Panc1 (cell line): Measurements from ENCODE around the gene DNAH7. TPM values are rescaled to one million over a fixed set of nuclear protein-coding genes. Genes with fewer than 3 reads are reported as not detected.

Experiments
- ATAC-seq: fragments of 200-7000 bp; cut with Tn5 transposase; 2 replicates; pipeline ENCODE4 v1.9.1; 2020; ENCODE audit warnings: mild to moderate bottlenecking, moderate library complexity
- BruUV-seq: library from RNA; stranded (reverse); fragments of 400-500 nt; replicated peaks from 2 replicates; lab custom pipeline; 2021; lab: Mats Ljungman, UMichigan
- CTCF ChIA-PET: fragments of 300-600 bp; sonication (Branson Sonifier 250); formaldehyde crosslinking; loops from one replicate; lab custom pipeline; 2022; ENCODE audit warnings: antibody characterized with exemption; lab: Charles Lee
- POLR2A ChIA-PET: fragments of 300-600 bp; sonication (Branson Sonifier 250); formaldehyde crosslinking; loops from one replicate; lab custom pipeline; 2022; ENCODE audit warnings: antibody characterized with exemption; lab: Charles Lee
- DNase-seq: peaks from one replicate; pipeline ENCODE4 v3.0.0-alpha.2; 2010; ENCODE audit warnings: low read depth, low spot score
- H3K27ac ChIP-seq: 2 replicates; pipeline ENCODE4 v1.5.1; 2011; ENCODE audit warnings: mild to moderate bottlenecking, low read length, inconsistent platforms
- H3K27me3 ChIP-seq: fragments of 200-500 bp; sonication (Bioruptor generic); 2 replicates; pipeline ENCODE4 v1.6.0; 2014; ENCODE audit warnings: low read length, inconsistent platforms; ENCODE audit not compliant: control insufficient read depth, insufficient read depth
- H3K36me3 ChIP-seq: fragments of 200-500 bp; sonication (Bioruptor generic); 2 replicates; pipeline ENCODE4 v1.5.1; 2014; ENCODE audit warnings: inconsistent platforms, mild to moderate bottlenecking, low read length, moderate library complexity; ENCODE audit not compliant: control insufficient read depth, insufficient read depth
- H3K4me1 ChIP-seq: 2 replicates; pipeline ENCODE4 v1.5.1; 2011; ENCODE audit warnings: inconsistent platforms, mild to moderate bottlenecking, low read length, moderate library complexity; ENCODE audit not compliant: control insufficient read depth, insufficient read depth
- H3K4me3 ChIP-seq, 2 experiments: 2 replicates each; pipeline ENCODE4 v1.5.1; 2011 to 2012; ENCODE audit warnings: low read depth in 2 of 2, low read length in 2 of 2, mild to moderate bottlenecking in 2 of 2, inconsistent platforms in 1 of 2, moderate library complexity in 1 of 2
- H3K9me3 ChIP-seq: fragments of 200-500 bp; sonication (Bioruptor generic); 2 replicates; pipeline ENCODE4 v1.5.1; 2014; ENCODE audit warnings: low read depth, mild to moderate bottlenecking, inconsistent platforms, low read length, moderate library complexity; ENCODE audit not compliant: control insufficient read depth, insufficient read depth
- POLR2AphosphoS5 ChIP-seq: IDR thresholded peaks from 2 replicates; pipeline ENCODE4 v1.6.1; 2012; ENCODE audit warnings: mild to moderate bottlenecking, low read depth, low read length, moderate library complexity
- SIN3A ChIP-seq: IDR thresholded peaks from 2 replicates; pipeline ENCODE4 v1.6.1; 2012; ENCODE audit warnings: low read depth, mild to moderate bottlenecking, low read length, moderate library complexity, borderline replicate concordance; ENCODE audit not compliant: insufficient read depth
- TCF7L2 ChIP-seq: IDR thresholded peaks from 2 replicates; pipeline ENCODE4 v1.6.1; 2011; ENCODE audit warnings: mild to moderate bottlenecking, low read depth, low read length, inconsistent platforms
- in situ Hi-C: cut with HindIII; loops from 2 replicates; pipeline ENCODE4 v1.10.0; 2016; ENCODE audit warnings: low sequenced_read_pairs, low pct_unique_long_range_greater_than_20kb
- intact Hi-C: fragments of 100-400 bp; cut with micrococcal nuclease; formaldehyde crosslinking; loops from one replicate; pipeline ENCODE4 v1.10.0; 2022; ENCODE audit not compliant: unreplicated experiment
- total RNA-seq: library from RNA; stranded (reverse); gene quantifications from one replicate; pipeline ENCODE4 v1.2.1, GENCODE V29; 2021; ENCODE audit not compliant: unreplicated experiment
- TF ChIP-seq, protein P1 (sequence below), 2 experiments: IDR thresholded peaks; 2 replicates each; pipeline ENCODE4 v1.6.1; 2011 to 2012; ENCODE audit warnings: low read depth in 2 of 2, control low read depth in 1 of 2, low read length in 1 of 2, mild to moderate bottlenecking in 1 of 2, moderate library complexity in 1 of 2; ENCODE audit not compliant: insufficient read depth in 1 of 2
- TF ChIP-seq, protein P2 (sequence below): fragments of 450-650 bp; IDR thresholded peaks from 2 replicates; pipeline ENCODE4 v1.5.1; 2017; ENCODE audit warnings: mild to moderate bottlenecking

The DNAH7 gene
- total RNA-seq, 1 experiment from 2014 or later: 0.98 TPM

DNA sequence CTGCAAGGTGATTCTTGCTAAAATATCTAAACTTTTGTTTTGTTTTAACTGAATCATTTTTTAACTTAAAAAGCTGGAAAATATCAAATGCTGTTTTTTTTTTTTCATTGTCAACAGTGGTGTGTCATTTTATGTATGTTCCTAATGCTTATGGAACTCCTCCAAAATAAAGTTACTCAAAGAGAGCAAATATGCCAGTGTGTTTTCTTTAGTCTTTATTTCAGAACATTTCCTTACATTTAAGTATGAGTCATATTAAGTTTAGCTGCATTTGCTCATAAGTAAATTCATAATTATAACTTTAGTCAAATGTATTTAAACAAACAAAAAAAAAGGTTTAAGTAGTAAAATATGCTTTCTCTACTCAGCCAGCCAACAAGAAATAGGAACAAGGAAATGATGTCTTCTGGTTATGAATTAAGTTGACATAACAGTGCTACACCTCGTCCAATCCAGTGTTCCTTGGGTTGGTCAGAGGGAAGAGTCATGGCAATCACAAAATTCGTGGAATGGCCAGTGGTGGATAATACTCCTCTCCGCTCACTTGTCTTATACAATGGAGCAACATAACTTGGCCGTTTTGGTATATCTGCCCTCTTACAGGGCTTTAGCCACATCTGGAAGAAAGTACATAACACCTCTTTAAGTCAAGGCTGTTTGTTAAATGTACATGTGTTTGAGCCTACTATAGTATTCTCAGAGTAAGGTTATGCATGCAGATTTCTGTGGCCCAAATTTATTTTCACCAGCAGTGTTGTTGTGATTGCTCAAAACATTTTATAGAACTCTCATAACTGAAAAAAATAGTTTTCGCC, 330.9 kb downstream of the DNAH7 start:
- CTCF ChIA-PET: no interaction called here
- no peak for DNase-seq
- intact Hi-C loops: no loop called here

GRCh38 chr2:195735347-195735746, 333.3 kb downstream of the DNAH7 start:
- intact Hi-C loops: no loop called here
- no peaks in the 10 kb centered on the region for H3K9me3 ChIP-seq
- no peaks in the 10 kb centered on the region for H3K27me3 ChIP-seq
- no TSS peak for BruUV-seq
- no peak overlapping the region for H3K4me3 ChIP-seq
- no peaks in the 10 kb centered on the region for H3K36me3 ChIP-seq
- no peak overlapping the region for H3K27ac ChIP-seq
- in situ Hi-C loops: no loop called here
- ChIA-PET CTCF (no interaction called here), POLR2A (no interaction called here)
- no peak for TF ChIP-seq POLR2AphosphoS5
- TF ChIP-seq TCF7L2: no peak
- TF ChIP-seq, protein P1, sequence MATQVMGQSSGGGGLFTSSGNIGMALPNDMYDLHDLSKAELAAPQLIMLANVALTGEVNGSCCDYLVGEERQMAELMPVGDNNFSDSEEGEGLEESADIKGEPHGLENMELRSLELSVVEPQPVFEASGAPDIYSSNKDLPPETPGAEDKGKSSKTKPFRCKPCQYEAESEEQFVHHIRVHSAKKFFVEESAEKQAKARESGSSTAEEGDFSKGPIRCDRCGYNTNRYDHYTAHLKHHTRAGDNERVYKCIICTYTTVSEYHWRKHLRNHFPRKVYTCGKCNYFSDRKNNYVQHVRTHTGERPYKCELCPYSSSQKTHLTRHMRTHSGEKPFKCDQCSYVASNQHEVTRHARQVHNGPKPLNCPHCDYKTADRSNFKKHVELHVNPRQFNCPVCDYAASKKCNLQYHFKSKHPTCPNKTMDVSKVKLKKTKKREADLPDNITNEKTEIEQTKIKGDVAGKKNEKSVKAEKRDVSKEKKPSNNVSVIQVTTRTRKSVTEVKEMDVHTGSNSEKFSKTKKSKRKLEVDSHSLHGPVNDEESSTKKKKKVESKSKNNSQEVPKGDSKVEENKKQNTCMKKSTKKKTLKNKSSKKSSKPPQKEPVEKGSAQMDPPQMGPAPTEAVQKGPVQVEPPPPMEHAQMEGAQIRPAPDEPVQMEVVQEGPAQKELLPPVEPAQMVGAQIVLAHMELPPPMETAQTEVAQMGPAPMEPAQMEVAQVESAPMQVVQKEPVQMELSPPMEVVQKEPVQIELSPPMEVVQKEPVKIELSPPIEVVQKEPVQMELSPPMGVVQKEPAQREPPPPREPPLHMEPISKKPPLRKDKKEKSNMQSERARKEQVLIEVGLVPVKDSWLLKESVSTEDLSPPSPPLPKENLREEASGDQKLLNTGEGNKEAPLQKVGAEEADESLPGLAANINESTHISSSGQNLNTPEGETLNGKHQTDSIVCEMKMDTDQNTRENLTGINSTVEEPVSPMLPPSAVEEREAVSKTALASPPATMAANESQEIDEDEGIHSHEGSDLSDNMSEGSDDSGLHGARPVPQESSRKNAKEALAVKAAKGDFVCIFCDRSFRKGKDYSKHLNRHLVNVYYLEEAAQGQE (IDR thresholded peaks at IDR 0.05; ENCODE audit: insufficient read depth in 1 of 2, low read depth in 2 of 2, low read length in 1 of 2): no peak
- TF ChIP-seq SIN3A: no peak
- TF ChIP-seq, protein P2, sequence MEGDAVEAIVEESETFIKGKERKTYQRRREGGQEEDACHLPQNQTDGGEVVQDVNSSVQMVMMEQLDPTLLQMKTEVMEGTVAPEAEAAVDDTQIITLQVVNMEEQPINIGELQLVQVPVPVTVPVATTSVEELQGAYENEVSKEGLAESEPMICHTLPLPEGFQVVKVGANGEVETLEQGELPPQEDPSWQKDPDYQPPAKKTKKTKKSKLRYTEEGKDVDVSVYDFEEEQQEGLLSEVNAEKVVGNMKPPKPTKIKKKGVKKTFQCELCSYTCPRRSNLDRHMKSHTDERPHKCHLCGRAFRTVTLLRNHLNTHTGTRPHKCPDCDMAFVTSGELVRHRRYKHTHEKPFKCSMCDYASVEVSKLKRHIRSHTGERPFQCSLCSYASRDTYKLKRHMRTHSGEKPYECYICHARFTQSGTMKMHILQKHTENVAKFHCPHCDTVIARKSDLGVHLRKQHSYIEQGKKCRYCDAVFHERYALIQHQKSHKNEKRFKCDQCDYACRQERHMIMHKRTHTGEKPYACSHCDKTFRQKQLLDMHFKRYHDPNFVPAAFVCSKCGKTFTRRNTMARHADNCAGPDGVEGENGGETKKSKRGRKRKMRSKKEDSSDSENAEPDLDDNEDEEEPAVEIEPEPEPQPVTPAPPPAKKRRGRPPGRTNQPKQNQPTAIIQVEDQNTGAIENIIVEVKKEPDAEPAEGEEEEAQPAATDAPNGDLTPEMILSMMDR: no peak
- no peaks in the 10 kb centered on the region for H3K4me1 ChIP-seq
- DNase-seq (no peak), ATAC-seq (no peak)

More for the DNA sequence above, 330.9 kb downstream of the DNAH7 start:
- in situ Hi-C loops: no loop called here
- POLR2A ChIA-PET: no interaction called here
- no peak overlapping the region for H3K27ac ChIP-seq
- H3K4me3 ChIP-seq: no peak overlapping the region
- TF ChIP-seq, protein P2: no peak
- TF ChIP-seq POLR2AphosphoS5: no peak
- TF ChIP-seq SIN3A: no peak
- TF ChIP-seq TCF7L2: no peak
- TF ChIP-seq, protein P1 (IDR thresholded peaks at IDR 0.05; ENCODE audit: insufficient read depth in 1 of 2, low read depth in 2 of 2, low read length in 1 of 2): no peak
- H3K4me1 ChIP-seq: no peaks in the 10 kb centered on the region
- no peaks in the 10 kb centered on the region for H3K36me3 ChIP-seq
- no TSS peak for BruUV-seq
- ATAC-seq: no peak
- H3K27me3 ChIP-seq: no peaks in the 10 kb centered on the region
- no peaks in the 10 kb centered on the region for H3K9me3 ChIP-seq
